ENCODE data around the gene SLC2A1. TPM values are rescaled to one million over a fixed set of nuclear protein-coding genes. Genes with fewer than 3 reads are reported as not detected.

The SLC2A1 gene
- polyA plus RNA-seq, 3 donors, result 38.9 to 73.3 (median 42.7) TPM

DNA sequence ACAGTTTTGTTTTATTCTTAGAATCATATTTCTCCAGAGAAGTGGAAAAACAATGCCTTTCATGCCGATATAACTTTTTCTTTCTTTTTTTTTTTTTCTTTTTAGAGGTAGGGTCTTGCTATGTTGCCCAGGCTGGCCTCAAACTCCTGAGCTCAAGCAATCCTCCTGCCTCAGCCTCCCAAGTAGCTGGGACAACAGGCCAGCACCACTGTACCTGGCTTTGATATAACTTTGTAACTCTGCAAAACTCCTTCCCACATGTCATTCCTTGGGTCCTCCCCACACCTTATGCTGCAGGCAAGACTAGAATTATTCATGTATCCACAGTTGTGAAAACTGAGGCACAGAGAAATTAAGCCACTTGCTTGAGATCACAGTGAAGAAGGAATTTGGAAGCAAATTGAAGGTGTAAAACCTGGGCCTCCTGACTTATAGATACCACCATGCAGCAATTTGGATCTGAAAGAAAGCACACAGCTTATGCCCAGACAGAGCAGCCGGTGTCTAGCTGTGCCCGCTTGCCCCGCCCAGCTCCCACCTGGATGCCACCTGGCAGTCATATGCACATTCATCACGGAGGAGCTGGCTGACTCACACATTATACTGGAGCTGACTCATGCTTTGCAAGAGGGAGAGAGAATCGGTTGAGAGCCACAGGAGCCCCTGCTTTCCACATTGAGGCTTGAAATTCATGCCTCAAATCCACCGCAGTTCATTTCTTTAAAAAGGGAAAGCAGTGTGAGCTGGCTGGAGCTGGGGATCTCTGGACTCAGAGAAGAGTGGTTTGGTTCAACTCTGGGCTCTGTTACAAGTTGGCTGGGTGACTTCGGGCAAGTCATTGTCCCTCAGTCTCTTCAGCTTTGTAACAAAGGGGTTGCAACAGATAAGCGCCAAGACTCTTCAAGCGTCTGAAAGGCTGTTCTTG lies 8.3 kb upstream of the SLC2A1 start:
- no peak for DNase-seq (ENCODE audit: extremely low read depth in 1 of 11, low read depth in 9 of 11, low spot score in 4 of 11)

DNA sequence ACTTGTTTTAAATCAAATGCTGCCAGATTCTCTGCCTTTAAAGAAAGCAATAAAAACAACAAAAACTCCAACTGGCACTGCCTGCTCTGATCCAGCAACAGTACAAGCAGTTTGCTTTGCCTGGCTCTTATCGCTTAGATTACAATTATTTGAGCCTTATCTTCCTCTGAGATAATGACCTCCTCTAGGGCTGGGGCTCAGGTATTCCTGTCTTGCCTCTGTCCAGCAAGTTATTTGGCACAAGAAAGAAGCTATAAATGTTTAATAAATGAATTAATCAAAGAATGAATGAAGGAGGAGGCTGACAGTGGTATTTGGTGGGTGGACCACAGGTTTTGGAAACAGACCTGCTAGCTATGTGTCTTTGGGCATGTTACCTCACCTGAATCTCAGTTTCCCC lies 6.7 kb upstream of the SLC2A1 start:
- DNase-seq (ENCODE audit: extremely low read depth in 1 of 11, low read depth in 9 of 11, low spot score in 4 of 11), result no peak

DNA sequence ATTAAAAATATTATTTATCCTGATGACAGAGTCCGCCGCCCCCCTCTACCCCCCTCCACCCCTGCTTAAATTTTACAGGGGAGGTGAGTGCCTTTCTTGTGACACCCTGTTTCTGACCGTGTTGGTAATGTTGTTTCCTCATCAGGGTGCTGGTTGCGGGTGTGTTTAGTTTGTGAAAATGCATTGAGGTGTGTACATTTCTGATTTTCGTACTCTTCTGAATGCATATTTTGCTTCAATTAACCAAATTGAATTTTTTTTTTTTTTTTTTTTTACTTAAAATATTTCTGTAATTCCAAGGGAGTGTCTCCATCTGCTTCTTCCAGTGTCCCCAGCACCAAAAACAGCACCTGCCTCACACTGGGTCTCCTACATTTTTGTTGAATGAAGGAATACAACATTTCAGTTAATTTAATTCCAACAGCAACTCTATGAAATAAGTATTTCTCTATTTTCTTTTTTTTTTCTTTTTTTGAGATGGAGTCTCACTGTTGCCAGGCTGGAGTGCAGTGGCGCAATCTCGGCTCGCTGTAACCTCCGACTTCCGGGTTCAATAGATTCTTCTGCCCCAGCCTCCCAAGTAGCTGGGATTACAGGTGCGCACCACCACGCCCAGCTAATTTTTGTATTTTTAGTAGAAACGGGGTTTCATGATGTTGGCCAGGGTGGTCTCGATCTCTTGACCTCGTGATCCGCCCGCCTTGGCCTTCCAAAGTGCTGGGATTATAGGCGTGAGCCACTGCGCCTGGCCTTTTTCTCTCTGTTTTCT lies 5.6 kb upstream of the SLC2A1 start:
- no peak for DNase-seq (ENCODE audit: extremely low read depth in 1 of 11, low read depth in 9 of 11, low spot score in 4 of 11)

DNA sequence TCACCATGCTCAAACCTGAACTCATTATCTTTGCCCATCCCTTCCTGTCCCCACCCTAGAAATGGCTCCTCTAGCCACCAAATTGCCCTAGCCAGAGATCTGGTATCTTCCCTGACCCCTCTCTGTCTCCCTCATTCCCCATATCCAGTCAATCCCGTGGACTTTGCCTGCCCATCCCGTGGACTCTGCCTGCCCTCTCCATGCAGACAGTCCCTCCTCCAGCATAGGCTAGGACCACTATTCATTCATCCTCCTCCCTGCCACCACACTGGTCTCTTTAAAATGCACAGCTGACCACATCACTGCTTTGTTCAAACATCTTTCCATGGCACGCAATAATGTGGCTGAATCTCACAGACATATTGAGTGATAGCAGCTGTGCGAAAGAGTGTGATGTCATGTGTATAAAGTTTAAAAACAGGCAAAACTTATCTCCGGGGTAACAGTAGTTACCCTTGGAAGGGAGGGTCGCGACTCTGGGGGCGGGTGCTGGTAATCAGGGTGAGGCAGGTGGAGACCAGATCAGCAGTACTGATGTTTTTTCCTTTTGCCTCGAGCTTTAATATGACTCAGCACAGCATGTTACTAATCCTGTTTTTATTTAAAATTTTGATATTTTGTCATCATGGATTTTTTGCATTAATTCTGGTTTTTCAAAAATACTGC lies 4.8 kb upstream of the SLC2A1 start:
- peak in 2 of 11 donors; percentile 43 to 49 for DNase-seq (ENCODE audit: extremely low read depth in 1 of 11, low read depth in 9 of 11, low spot score in 4 of 11)

DNA sequence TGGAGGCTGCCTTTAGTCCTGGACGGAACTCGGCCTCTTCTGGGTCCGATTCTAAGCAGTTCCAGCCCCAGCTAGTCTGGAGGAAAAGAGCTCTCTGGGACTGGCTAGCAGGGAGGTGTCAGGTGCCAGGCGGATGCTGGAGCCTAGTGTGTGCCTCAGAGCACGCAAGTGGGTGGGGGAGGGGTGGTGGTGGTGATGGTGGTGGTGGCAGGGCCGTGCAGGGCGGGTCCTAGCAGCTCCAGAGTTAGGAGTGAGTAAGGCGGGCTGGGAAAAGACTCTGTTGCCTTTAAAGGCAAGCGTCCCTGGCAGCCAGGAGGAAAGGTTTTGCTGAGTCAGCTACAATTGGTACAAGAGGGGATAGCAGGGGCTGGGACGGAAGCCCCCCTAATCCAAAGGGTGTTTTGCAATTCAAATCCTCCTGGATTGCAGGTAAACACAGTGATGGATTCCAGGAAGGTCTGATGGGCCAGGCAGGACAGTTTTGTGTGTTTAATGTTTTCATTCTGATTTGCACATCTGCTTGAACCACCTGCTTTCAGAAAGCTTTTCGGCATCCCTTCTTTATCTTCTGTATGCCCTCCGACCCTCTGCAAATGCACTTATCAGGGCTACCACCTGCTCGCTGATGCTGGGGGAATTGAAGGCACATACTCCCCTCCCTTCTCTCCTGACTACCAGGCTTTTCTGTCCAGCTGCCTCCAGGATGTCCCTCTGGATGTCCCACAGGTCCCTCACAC lies 4.1 kb upstream of the SLC2A1 start:
- no peak for DNase-seq (ENCODE audit: extremely low read depth in 1 of 11, low read depth in 9 of 11, low spot score in 4 of 11)

DNA sequence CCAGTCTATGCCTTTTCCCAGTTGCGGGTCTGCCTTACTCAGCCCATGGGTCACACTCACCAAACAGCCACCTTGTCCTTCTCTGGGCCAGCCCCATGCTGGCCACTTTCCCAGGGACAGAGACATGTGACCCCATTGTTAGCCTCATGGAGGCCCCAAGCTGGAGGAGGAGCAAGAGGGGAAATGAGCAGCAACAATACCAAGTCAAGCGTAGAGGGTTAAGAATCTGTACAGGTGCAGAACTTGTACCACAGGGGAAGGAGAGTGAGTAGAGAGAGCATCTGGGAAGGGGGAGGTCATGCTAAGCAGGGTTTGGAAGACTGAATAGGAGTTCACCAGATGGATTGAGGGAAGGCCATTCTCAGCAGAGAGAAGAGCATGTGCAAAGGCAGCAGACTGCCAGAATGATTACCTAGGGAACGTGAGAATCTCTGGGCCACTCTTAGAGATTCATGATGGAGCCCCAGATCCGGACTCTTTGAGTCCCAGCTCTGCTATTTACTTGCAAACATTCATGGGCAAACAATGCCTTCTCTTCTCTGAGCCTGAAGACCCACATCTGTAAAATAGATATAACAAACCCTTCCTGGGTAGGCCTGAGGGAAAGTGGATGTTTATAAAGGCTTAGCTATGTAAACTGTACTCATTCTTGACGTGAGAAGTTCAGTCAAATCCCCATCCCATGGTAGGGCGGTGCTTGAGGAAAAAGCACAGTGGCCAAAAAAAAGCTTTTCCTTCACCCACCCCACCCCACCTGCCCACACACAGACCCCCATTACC lies 2.8 kb upstream of the SLC2A1 start:
- no peak for DNase-seq (ENCODE audit: extremely low read depth in 1 of 11, low read depth in 9 of 11, low spot score in 4 of 11)

DNA sequence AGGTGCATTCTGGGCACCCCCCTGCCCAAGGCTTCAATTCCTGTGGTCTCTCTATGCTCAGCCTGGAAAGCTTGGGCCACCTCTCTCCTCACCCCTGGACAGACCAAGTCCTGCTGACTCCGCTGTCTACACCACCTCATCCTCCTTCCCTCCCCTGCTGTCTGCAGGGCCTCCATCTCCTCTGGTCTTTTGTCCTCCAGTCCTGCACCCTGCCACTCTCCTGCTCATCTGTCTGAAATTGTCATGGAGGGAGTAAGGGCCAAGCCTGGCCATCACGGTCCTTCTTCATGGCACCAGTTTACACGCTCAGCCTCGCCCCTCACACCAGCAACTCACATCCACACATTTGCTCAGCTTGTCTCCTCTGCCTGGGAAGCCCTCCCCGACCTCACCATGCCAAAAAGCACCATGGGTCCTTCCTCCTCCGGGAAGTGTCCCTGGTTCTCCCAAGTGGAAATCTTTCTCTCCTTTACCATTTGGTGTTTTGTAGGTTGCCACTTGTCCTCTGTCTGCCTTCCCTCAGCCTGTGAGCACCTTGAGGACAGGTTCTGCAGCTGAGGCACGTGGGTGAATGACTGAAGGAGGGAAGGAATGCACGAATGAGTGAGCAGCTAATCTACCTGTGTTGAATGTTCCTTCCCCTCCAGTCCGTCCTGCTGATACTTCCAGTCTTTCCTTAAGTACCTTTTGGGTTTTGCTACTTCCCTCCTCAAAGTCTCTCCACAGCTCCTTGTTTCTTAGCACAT lies 2.1 kb upstream of the SLC2A1 start:
- no peak for DNase-seq (ENCODE audit: extremely low read depth in 1 of 11, low read depth in 9 of 11, low spot score in 4 of 11)

DNA sequence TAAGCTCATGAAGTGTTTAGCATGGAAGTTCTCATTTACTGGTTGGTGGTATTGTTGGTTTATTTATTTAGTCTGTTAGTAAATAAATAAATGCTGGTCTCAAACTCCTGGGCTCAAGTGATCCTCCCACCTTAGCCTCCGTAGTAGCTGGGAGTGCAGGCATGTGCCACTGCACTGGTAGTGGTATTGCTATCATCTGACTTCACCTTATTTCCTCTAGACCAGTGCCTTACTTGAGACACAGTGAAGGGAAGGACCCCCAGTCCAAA lies 1.4 kb upstream of the SLC2A1 start:
- DNase-seq (ENCODE audit: extremely low read depth in 1 of 11, low read depth in 9 of 11, low spot score in 4 of 11), result no peak

DNA sequence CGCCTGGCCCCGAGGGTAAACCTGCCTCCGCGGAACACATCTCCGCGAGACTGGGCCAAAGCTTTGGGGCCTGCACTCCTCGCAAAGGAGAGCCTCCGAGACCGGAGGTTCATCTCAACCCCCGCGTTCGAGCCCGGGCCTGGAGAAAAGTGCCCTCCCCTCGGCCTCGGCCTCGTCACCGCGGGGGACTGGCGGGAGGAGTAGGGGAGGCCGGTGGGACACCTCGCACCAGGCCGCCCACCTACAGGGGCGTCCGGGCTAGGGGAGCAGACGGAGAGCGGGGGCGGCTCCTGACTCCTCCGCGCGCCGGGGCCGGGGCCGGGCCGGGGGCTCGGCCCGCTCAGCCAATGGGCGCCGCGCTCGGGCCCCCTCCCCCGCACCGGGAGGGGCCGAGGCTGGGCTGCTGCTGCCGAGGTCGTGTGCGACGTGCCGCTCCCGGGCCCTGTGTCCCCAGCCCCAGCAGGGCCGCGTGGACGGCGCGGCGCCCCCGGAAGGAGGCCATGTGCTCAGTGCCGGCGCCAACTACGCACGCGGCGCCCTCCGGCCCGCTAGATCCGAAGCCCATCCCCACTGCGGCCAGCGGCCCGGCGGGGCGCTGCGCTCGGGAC lies 684 bp downstream of the SLC2A1 start:
- DNase-seq (ENCODE audit: extremely low read depth in 1 of 11, low read depth in 9 of 11, low spot score in 4 of 11), result peak in 9 of 11 donors; percentile 42 to 79 (median 73)

DNA sequence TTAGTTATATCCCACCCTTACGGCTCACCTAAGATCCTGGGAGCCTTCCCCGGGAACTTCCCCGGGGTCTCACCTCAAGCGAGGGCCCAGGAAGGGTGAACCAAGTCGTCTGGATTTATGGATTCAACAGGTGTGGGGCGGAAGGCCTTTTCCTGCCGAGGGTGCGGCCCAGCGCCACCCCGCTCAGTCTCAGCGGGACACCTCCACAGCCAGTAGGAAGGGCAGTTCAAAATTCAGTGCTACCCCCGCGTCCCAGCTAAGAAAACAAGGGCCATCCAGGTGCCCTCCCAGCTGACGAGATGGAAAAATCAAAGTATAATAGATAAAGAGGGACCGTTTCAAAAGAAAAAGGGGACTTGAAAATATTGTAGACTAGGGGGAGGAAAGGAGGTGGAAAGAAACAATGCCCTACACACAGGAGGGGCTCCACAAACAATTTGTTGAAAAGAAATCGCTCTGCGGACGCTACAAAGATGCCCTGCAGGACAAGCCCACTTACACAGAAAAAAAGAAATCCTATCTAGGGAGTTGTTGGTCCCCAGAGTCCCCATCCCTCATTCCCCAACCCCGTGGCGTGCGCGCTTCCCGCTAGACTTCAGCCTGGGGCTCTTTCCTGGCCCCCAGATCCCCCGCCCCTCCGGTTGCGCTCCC lies 1.3 kb downstream of the SLC2A1 start:
- no peak for DNase-seq (ENCODE audit: extremely low read depth in 1 of 11, low read depth in 9 of 11, low spot score in 4 of 11)

DNA sequence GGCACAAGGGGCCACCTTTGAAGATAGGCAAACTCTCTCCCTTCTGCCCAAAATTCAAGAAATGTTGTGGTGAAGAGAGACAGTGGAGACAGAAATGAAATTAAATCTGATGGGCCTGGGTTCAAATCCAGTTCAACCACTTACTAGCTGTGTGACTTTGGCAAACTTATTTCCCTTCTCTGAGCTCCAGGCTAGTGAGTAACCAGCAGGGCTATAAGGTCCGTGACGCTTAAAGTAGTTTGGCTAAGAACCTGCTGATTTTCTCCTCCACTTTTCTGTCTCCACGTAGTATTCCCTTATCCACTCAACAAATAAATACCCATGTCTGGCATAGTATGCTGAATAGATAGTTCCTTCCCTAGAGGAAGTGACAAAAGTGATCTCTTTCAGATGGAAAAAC lies 1.9 kb downstream of the SLC2A1 start:
- no peak for DNase-seq (ENCODE audit: extremely low read depth in 1 of 11, low read depth in 9 of 11, low spot score in 4 of 11)

DNA sequence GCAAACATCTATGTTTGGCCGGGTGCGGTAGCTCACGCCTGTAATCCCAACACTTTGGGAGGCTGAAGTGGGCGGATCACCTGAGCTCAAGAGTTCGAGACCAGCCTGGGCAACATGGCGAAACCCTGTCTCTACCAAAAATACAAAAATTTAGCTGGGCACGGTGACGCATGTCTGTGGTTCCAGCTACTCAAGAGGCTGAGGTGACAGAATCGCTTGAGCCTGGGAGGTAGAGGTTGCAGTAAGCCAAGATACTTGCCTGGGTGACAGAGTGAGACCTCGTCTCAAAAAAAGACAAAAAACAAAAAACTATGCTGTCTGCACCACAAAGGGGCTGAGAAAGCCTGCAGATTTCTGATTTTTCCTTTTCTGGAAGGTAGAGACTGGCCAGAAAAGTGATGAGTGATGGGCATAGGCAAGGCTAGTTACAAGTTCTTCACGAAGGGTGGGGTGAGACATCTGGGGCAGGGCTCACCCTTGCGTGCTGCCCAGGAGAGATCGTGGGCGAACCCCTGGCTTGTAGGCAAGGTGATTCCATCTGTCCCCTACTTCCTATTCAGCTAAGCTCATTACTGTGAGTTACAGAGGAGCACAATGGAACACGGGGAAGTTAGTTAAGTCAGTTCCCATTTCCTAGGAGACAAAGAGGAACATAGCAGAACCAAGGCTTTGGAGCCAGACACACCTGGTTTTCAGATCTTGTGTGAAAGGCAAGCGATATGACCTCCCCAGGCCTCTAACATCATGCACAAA lies 3.2 kb downstream of the SLC2A1 start:
- DNase-seq (ENCODE audit: extremely low read depth in 1 of 11, low read depth in 9 of 11, low spot score in 4 of 11), result no peak

DNA sequence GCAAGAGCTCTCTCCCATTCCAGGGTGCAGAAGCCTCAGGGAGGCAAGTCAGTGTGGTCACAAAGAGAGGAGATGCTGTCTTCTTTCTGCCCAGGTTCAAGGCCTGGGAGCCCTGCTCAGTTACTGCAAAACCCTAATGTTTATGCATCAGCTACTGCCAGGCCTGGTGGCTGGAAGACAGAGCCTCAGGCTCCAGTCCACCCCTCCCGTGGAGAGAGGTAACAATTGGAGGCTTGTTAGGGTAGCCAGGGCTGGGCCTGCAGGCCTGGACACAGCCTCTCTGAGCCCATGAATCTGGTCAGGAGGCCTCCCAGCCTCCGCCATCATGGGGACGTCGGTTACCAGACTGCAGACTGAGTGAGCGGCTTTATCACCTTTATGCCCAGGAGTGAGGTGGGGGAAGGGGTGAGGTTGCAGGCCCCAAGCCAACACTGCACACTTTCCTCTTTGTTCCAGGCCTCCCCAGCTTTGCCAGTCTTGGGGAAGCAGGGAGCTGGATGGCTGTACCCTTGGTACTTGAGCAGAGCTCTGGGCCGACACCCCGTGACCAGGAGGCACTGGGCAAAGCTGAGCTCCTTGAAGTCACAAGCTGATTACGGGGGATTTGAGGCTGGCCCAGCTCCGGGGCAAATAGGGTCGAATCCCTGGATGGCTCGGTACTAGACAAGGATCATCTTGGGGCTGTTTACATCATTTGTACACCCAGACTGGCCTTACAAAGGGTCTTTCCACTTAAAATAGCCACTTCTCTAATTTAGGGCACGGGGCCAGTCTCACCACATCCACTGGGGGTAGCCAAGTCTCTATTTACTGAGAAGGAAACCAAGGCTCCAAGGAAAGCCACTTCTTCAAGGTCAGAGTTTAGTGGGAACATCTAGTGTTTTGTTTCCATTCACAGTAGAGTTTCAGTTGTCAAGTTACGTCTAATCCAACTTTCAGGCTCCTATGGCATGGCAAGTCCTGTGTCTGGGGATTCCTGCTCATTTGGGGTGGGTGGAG lies 5.2 kb downstream of the SLC2A1 start:
- no peak for DNase-seq (ENCODE audit: extremely low read depth in 1 of 11, low read depth in 9 of 11, low spot score in 4 of 11)

DNA sequence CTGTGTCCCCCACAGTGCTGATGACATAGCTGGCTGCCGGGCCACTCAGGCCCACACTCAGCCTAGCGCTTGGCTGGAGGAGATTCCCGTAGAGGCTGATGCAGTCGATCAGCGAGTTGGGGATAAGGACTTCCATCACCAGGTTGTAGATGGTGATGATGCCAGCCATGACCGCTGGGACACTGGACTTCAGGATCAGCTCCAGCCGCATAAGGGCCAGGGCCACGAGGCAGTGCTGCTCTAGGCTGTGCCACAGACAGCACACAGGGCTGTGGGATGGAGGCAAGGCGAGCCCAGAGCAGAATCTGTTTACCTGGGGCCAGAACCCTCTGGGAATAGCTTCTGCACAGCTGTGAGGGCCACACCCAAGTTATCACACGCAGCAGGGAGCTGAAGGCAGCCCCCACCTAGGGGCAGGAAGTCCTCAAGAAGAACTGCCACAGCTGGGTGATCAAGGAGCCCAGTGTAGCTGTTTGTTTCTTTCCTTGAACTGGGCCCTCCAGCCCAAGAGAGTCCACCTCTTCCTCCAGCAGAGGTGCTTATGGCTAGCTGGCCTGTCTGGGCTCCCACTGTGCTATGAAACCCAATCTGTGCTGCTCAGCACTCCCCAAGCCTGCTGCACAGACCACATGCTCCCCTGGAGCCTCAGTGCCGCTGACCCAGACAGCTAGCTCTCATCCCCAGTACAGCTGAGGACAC lies 6.2 kb downstream of the SLC2A1 start:
- DNase-seq (ENCODE audit: extremely low read depth in 1 of 11, low read depth in 9 of 11, low spot score in 4 of 11), result no peak

DNA sequence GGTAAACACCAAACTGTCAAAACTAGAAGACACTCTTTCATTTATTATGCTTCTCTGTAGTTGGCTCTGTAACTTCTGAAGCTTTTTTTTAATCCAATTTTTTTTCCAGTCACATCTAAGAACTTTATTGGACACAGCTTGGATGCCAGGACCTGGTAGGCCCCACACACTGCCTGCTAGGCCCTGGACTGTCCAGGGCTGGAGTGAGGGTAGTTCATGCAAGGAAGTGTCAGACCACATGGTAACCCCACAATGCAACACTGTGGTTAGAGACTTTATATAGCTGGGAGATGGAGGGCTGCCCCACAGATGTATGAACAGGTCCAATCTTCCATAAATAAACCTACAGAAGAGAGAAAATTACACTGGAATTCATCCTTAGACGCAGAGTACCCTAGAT lies 7.1 kb downstream of the SLC2A1 start:
- DNase-seq (ENCODE audit: extremely low read depth in 1 of 11, low read depth in 9 of 11, low spot score in 4 of 11), result no peak

Measured in renal cortex interstitium (tissue), 11 donors.